Kidney (tissue), 14 donors: ENCODE data around the gene RGS3. TPM values are rescaled to one million over a fixed set of nuclear protein-coding genes. Genes with fewer than 3 reads are reported as not detected.

ENCODE experiments used
- DNase-seq, 5 donors: peaks; one replicate each; pipeline ENCODE4 v3.0.0-alpha.2; 2013 to 2020
- FAIRE-seq: peaks from 2 replicates; lab custom pipeline; 2012; peaks lifted over from hg19 to GRCh38; lab: Jason Lieb, UNC
- H3K27ac ChIP-seq, 2 donors: one replicate each; pipeline ENCODE4 v1.7.0; 2013; ENCODE audit warnings: low read depth in 2 of 2, low read length in 2 of 2, inconsistent platforms in 1 of 2
- H3K27me3 ChIP-seq: one replicate; pipeline ENCODE4 v1.7.1; 2013; ENCODE audit warnings: low read length, inconsistent platforms; ENCODE audit not compliant: control insufficient read depth, insufficient read depth
- H3K36me3 ChIP-seq, 3 donors: one replicate each; pipeline versions ENCODE4 v1.7.0 to v1.7.1; 2013; ENCODE audit warnings: low read length in 3 of 3, control low read depth in 1 of 3, inconsistent platforms in 1 of 3; ENCODE audit not compliant: insufficient read depth in 3 of 3, control insufficient read depth in 2 of 3
- H3K4me1 ChIP-seq, 3 donors: one replicate each; pipeline versions ENCODE4 v1.7.0 to v1.7.1; 2013; ENCODE audit warnings: low read length in 3 of 3, inconsistent platforms in 1 of 3, low read depth in 1 of 3; ENCODE audit not compliant: control insufficient read depth in 2 of 3, insufficient read depth in 2 of 3
- H3K4me3 ChIP-seq, 3 donors: one replicate each; pipeline versions ENCODE4 v1.7.0 to v1.8.1; 2013; ENCODE audit warnings: low read length in 3 of 3, control low read depth in 1 of 3, inconsistent platforms in 1 of 3
- H3K9ac ChIP-seq, 3 donors: one replicate each; pipeline versions ENCODE4 v1.7.0 to v1.7.1; 2013; ENCODE audit warnings: low read length in 3 of 3, control low read depth in 1 of 3, inconsistent platforms in 1 of 3
- H3K9me3 ChIP-seq, 3 donors: one replicate each; pipeline versions ENCODE4 v1.7.0 to v1.7.1; 2013; ENCODE audit warnings: low read length in 3 of 3, control low read depth in 1 of 3, inconsistent platforms in 1 of 3; ENCODE audit not compliant: control insufficient read depth in 2 of 3, insufficient read depth in 1 of 3
- intact Hi-C: fragments of 100-400 bp; cut with DNase I; formaldehyde crosslinking; loops from one replicate; pipeline ENCODE4 v1.11.1; 2022
- polyA plus RNA-seq: library from polyadenylated mRNA; stranded (reverse); fragments of 350-450 nt; fragmentation: Illumina TruSeq; extraction: RNeasy Lipid Tissue Mini Kit (QIAGEN cat#74804); gene quantifications from one replicate; pipeline ENCODE4 v1.2.3, GENCODE V29; 2014; ENCODE audit warnings: low read depth, low replicate concordance; ENCODE audit not compliant: insufficient read depth
- total RNA-seq: library from RNA; stranded (reverse); fragmentation: NEBNext Ultra II Directional; extraction: Animal tissue kit (Norgen Biotek cat#: 25700); gene quantifications from one replicate; pipeline ENCODE4 v1.2.1, GENCODE V29; 2021
- TF ChIP-seq, protein P1 (sequence below): IDR thresholded peaks from 3 replicates; pipeline ENCODE4 v1.5.1; 2012; ENCODE audit warnings: mild to moderate bottlenecking, moderate library complexity, borderline replicate concordance; ENCODE audit not compliant: insufficient read depth; ENCODE audit errors: extremely low read depth
- donor health status: control.
- donor health status: control.
- donor health status: control.
- donor health status: control.
- donor health status: control.
- donor health status: DM: yes; HTN: yes; CAD: no.
- donor health status: Normal renal cell carcinoma (clear cell type).

RGS3 gene
- total and polyA plus RNA-seq, 2 donors from 2014 or later, result 114 to 137 TPM

DNA sequence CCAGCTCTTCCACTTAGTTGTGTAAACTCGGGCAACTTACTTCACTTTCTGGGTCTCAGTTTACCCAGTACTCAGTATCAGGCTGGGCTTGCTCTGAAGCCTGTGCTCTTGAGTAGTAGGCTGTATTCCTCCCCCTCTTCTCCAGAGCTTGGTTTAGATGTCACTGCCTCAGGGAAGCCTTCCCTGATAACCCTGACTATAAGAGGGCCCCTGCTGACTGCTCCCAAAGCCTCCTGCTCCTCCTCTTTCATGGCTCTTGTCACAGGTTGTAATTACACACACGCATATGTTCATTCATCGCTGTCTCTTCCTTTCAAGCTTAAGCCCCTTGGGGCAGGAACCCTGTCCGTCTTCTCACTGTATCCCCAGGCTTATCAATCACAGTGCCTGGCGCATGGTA is 140.2 kb downstream of the RGS3 start:
- intact Hi-C loops, result no loop called here

GRCh38 chr9:113604393-113604792 is 140.9 kb downstream of the RGS3 start:
- H3K9ac ChIP-seq, result no peak overlapping the region
- H3K4me3 ChIP-seq, result no peak overlapping the region
- DNase-seq (no peak), FAIRE-seq (no peak)
- no peaks in the 10 kb centered on the region for H3K9me3 ChIP-seq
- H3K27me3 ChIP-seq, result no peaks in the 10 kb centered on the region
- intact Hi-C loops, result no loop called here
- no peaks in the 10 kb centered on the region for H3K36me3 ChIP-seq
- TF ChIP-seq, protein P1, sequence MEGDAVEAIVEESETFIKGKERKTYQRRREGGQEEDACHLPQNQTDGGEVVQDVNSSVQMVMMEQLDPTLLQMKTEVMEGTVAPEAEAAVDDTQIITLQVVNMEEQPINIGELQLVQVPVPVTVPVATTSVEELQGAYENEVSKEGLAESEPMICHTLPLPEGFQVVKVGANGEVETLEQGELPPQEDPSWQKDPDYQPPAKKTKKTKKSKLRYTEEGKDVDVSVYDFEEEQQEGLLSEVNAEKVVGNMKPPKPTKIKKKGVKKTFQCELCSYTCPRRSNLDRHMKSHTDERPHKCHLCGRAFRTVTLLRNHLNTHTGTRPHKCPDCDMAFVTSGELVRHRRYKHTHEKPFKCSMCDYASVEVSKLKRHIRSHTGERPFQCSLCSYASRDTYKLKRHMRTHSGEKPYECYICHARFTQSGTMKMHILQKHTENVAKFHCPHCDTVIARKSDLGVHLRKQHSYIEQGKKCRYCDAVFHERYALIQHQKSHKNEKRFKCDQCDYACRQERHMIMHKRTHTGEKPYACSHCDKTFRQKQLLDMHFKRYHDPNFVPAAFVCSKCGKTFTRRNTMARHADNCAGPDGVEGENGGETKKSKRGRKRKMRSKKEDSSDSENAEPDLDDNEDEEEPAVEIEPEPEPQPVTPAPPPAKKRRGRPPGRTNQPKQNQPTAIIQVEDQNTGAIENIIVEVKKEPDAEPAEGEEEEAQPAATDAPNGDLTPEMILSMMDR, result no peak
- H3K27ac ChIP-seq, result no peak overlapping the region
- peaks cover 0 to 26% (median 11%) of the 10 kb centered on the region in 3 donors for H3K4me1 ChIP-seq

More for the DNA sequence above, 140.2 kb downstream of the RGS3 start:
- Histone ChIP-seq H3K27ac (no peak overlapping the region), H3K9ac (no peak overlapping the region), H3K36me3 (no peaks in the 10 kb centered on the region), H3K4me1 (peaks cover 0 to 26% (median 9%) of the 10 kb centered on the region in 3 donors), H3K4me3 (no peak overlapping the region), H3K27me3 (no peaks in the 10 kb centered on the region), H3K9me3 (no peaks in the 10 kb centered on the region)
- FAIRE-seq (no peak), DNase-seq (no peak)
- TF ChIP-seq, protein P1, result no peak

- no peak for FAIRE-seq
Observed at GRCh38 chr9:113606510-113606909, 143.0 kb downstream of the RGS3 start.

More at GRCh38 chr9:113606510-113606909, 143.0 kb downstream of the RGS3 start:
- intact Hi-C loops, result no loop called here
- H3K9me3 ChIP-seq, result no peaks in the 10 kb centered on the region
- no peak overlapping the region for H3K4me3 ChIP-seq
- H3K27me3 ChIP-seq, result no peaks in the 10 kb centered on the region
- H3K4me1 ChIP-seq, result peaks cover 0 to 34% (median 32%) of the 10 kb centered on the region in 3 donors
- DNase-seq, result no peak
- H3K27ac ChIP-seq, result no peak overlapping the region
- no peak overlapping the region for H3K9ac ChIP-seq
- no peaks in the 10 kb centered on the region for H3K36me3 ChIP-seq
- TF ChIP-seq, protein P1, result no peak
